GM13976 (cell line): ENCODE measurements around the gene SNCA.

Experiments
- DNase-seq: peaks from one replicate; pipeline ENCODE4 v3.0.0; 2012; ENCODE audit warnings: low spot score
- in situ Hi-C: fragments of 300-500 bp; cut with MboI; formaldehyde crosslinking; loops from one replicate; pipeline ENCODE4 v1.12.0; 2022; ENCODE audit warnings: low sequenced_read_pairs, mixed read lengths, inconsistent platforms; ENCODE audit not compliant: unreplicated experiment
- TF ChIP-seq, protein P1 (sequence below): IDR thresholded peaks from 2 replicates; pipeline ENCODE4 v1.5.1; 2012; ENCODE audit warnings: borderline replicate concordance, mild to moderate bottlenecking; ENCODE audit not compliant: insufficient read depth; ENCODE audit errors: extremely low read depth, missing control alignments, control extremely low read depth

The SNCA gene

GRCh38 chr4:89837993-89838390 lies 1.0 kb upstream of the SNCA start:
- in situ Hi-C loops = no loop called here
- DNase-seq = peak; percentile 12

DNA sequence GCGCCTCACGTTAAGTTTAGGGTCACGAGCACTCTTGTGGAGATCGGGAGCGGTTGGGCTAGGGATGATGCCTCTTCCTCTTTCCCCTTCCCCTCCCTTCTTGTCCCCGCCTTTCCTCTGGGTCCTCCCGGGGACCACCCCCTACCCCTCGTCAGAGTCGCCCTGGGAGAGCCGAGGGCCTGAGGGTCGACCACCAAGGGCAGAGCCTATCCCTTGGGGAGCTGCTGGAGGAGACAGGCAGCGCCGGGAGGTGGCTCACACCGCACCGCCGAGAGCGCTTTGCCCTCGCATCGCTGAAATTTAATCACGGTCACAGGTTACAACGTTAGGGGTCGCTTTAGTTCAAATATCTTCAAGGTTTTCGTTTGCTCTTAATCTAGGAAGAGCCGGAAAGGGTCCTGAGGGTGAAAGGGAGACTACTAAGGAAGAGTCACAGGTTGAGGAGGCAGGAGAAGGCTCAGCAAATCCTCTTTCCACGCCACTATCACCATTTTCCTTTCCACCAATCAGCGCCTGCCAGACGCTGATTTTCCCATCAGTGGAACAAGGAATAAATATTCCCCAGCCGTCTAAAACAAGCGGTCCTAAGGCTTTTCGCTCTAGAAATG lies 528 bp upstream of the SNCA start:
- TF ChIP-seq, protein P1, sequence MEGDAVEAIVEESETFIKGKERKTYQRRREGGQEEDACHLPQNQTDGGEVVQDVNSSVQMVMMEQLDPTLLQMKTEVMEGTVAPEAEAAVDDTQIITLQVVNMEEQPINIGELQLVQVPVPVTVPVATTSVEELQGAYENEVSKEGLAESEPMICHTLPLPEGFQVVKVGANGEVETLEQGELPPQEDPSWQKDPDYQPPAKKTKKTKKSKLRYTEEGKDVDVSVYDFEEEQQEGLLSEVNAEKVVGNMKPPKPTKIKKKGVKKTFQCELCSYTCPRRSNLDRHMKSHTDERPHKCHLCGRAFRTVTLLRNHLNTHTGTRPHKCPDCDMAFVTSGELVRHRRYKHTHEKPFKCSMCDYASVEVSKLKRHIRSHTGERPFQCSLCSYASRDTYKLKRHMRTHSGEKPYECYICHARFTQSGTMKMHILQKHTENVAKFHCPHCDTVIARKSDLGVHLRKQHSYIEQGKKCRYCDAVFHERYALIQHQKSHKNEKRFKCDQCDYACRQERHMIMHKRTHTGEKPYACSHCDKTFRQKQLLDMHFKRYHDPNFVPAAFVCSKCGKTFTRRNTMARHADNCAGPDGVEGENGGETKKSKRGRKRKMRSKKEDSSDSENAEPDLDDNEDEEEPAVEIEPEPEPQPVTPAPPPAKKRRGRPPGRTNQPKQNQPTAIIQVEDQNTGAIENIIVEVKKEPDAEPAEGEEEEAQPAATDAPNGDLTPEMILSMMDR = no peak
- in situ Hi-C loops = no loop called here
- DNase-seq = peak; percentile 45

More at GRCh38 chr4:89837993-89838390, 1.0 kb upstream of the SNCA start:
- TF ChIP-seq, protein P1 = no peak

DNA sequence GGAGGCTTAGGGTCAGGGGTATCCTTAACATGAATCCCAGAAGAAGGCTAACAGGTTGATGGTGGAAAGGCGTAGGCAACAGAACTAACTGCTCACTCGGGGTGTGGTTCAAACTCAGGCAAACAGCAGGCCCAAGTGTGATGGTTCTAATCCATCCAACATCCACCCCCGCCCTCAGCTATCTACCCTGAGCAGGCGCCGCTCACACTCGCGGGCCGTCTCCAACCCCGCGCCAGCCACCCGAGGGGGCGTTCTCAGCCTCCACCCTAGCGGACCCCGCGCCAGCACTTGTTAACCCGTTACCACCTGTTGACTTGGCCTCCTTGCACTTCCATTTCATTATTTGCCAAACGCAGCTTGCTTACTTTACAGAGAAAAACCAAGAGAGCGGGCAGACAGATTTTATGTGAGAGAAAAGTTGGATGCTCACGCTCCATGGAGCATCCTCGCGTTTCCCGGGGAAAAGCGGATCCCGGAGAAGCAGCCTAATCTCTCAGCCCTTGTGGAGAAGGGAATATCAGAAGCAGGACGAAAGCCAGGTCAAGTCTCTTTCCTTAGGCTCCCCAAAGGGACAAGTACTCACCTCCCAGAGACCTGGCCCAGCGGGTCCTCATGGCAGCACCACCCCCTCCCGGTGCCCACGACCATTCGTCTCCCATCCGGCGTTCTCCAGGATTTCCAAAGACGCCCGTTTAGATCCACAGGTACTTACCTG lies 773 bp downstream of the SNCA start:
- TF ChIP-seq, protein P1 = no peak
- peak; percentile 23 for DNase-seq
- in situ Hi-C loops = no loop called here

DNA sequence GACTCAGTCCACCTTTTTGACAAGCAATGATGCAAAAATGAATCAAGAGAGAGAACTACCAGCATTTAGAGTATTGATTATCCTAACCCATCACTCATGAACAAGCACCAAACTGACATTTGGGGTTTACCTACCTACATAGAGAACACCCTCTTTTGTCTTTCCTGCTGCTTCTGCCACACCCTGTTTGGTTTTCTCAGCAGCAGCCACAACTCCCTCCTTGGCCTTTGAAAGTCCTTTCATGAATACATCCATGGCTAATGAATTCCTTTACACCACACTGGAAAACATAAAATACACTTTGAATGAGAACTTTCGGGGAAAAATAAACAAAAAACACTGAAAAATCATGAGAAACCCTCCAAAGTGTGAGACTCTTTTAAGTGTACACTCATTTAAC lies 1.5 kb downstream of the SNCA start:
- TF ChIP-seq, protein P1 = no peak
- DNase-seq = peak; percentile 13
- in situ Hi-C loops = no loop called here

- in situ Hi-C loops = no loop called here
- DNase-seq = no peak
- TF ChIP-seq, protein P1 = no peak
These were observed 2.3 kb downstream of the SNCA start for GRCh38 chr4:89834486-89835209.

GRCh38 chr4:89829470-89830138 lies 7.4 kb downstream of the SNCA start:
- DNase-seq = peak; percentile 32

More at GRCh38 chr4:89829470-89830138, 7.4 kb downstream of the SNCA start:
- TF ChIP-seq, protein P1 = no peak
- in situ Hi-C loops = no loop called here
